GM23338 (cell line): ENCODE data around the gene NGEF. TPM values are rescaled to one million over a fixed set of nuclear protein-coding genes. Genes with fewer than 3 reads are reported as not detected.

Experiments used
- ATAC-seq: fragments of 200-7000 bp; cut with Tn5 transposase; 3 replicates; pipeline ENCODE4 v1.9.1; 2020
- DNase-seq: peaks from one replicate; pipeline ENCODE4 v3.0.0-alpha.2; 2015; ENCODE audit warnings: low spot score
- H2AFZ ChIP-seq: fragments of 200-600 bp; sonication (generic); 2 replicates; pipeline ENCODE4 v1.8.0; 2016; ENCODE audit warnings: antibody characterized with exemption, mild to moderate bottlenecking, moderate library complexity
- H3F3A ChIP-seq: fragments of 200-600 bp; sonication (generic); replicated peaks from 2 replicates; pipeline ENCODE4 v1.8.0; 2017; ENCODE audit warnings: antibody characterized with exemption, mixed run types, low read depth
- H3K27ac ChIP-seq: fragments of 200-600 bp; sonication (generic); 2 replicates; pipeline ENCODE4 v1.6.1; 2016; ENCODE audit warnings: low read depth
- H3K27me3 ChIP-seq: fragments of 200-600 bp; sonication (generic); 2 replicates; pipeline ENCODE4 v1.8.0; 2016; ENCODE audit warnings: mild to moderate bottlenecking, mixed run types, moderate library complexity; ENCODE audit not compliant: insufficient read depth
- H3K36me3 ChIP-seq: fragments of 200-600 bp; sonication (generic); 2 replicates; pipeline ENCODE4 v1.8.0; 2016; ENCODE audit warnings: mild to moderate bottlenecking; ENCODE audit not compliant: insufficient read depth
- H3K4me1 ChIP-seq: fragments of 200-600 bp; sonication (generic); 2 replicates; pipeline ENCODE4 v1.8.0; 2016; ENCODE audit warnings: mild to moderate bottlenecking, moderate library complexity; ENCODE audit not compliant: insufficient read depth
- H3K4me2 ChIP-seq: fragments of 200-600 bp; sonication (generic); 2 replicates; pipeline ENCODE4 v1.7.1; 2017; ENCODE audit warnings: mixed run types
- H3K4me3 ChIP-seq: fragments of 200-600 bp; sonication (generic); 2 replicates; pipeline ENCODE4 v1.6.1; 2016; ENCODE audit warnings: mixed run types
- H3K79me2 ChIP-seq: fragments of 200-600 bp; sonication (generic); replicated peaks from 2 replicates; pipeline ENCODE4 v1.8.0; 2017; ENCODE audit warnings: mild to moderate bottlenecking; ENCODE audit not compliant: insufficient read depth
- H3K9me2 ChIP-seq: fragments of 200-600 bp; sonication (generic); 2 replicates; pipeline ENCODE4 v1.8.0; 2017; ENCODE audit not compliant: insufficient read depth
- H4K20me1 ChIP-seq: fragments of 200-600 bp; sonication (generic); replicated peaks from 2 replicates; pipeline ENCODE4 v1.8.0; 2017; ENCODE audit warnings: mild to moderate bottlenecking; ENCODE audit not compliant: insufficient read depth
- H3K27ac Mint-ChIP-seq: 2 replicates; pipeline ENCODE4 v1.8.0; 2020; ENCODE audit warnings: inconsistent platforms, mild to moderate bottlenecking, moderate library complexity, mixed read lengths
- H3K27me3 Mint-ChIP-seq: 3 replicates; pipeline ENCODE4 v1.8.0; 2022; ENCODE audit warnings: low read depth, mild to moderate bottlenecking, moderate library complexity, mixed read lengths, inconsistent platforms; ENCODE audit not compliant: insufficient read depth, poor library complexity
- H3K36me3 Mint-ChIP-seq: 3 replicates; pipeline ENCODE4 v1.8.0; 2021; ENCODE audit warnings: low read depth, mild to moderate bottlenecking, inconsistent platforms, moderate library complexity, mixed read lengths
- H3K4me1 Mint-ChIP-seq: 3 replicates; pipeline ENCODE4 v1.8.0; 2020; ENCODE audit warnings: mild to moderate bottlenecking, inconsistent platforms, mixed read lengths
- H3K4me3 Mint-ChIP-seq: 3 replicates; pipeline ENCODE4 v1.8.0; 2021; ENCODE audit warnings: moderate library complexity, mild to moderate bottlenecking, inconsistent platforms, mixed read lengths
- H3K9me3 Mint-ChIP-seq: 3 replicates; pipeline ENCODE4 v1.8.0; 2020; ENCODE audit warnings: moderate library complexity, mild to moderate bottlenecking, inconsistent platforms, mixed read lengths
- CREB1 ChIP-seq: fragments of 250-450 bp; sonication (Bioruptor Pico); IDR thresholded peaks from 2 replicates; pipeline ENCODE4 v1.5.0; 2020; ENCODE audit warnings: low read depth, mild to moderate bottlenecking, moderate library complexity
- CTCF ChIP-seq, 2 experiments: fragments of 200-600 bp in 1 of 2; sonication (generic) in 1 of 2; conservative IDR thresholded peaks; 2 replicates each; pipeline versions ENCODE4 v1.5.1 to v1.6.1; 2016 to 2017; ENCODE audit warnings: antibody characterized with exemption in 2 of 2, low read depth in 2 of 2, mild to moderate bottlenecking in 2 of 2, moderate library complexity in 1 of 2
- ETS1 ChIP-seq: IDR thresholded peaks from 2 replicates; pipeline ENCODE4 v1.6.1; 2016; ENCODE audit warnings: antibody characterized with exemption
- EZH2phosphoT487 ChIP-seq: fragments of 200-600 bp; sonication (generic); IDR thresholded peaks from one replicate; pipeline ENCODE4 v1.8.1; 2018; ENCODE audit warnings: antibody characterized with exemption; ENCODE audit not compliant: unreplicated experiment
- JUNB ChIP-seq: IDR thresholded peaks from one replicate; pipeline ENCODE4 v1.6.1; 2016; ENCODE audit warnings: antibody characterized with exemption; ENCODE audit not compliant: unreplicated experiment
- NANOG ChIP-seq: IDR thresholded peaks from 2 replicates; pipeline ENCODE4 v1.6.1; 2016; ENCODE audit warnings: antibody characterized with exemption, borderline replicate concordance
- POLR2AphosphoS5 ChIP-seq: IDR thresholded peaks from 2 replicates; pipeline ENCODE4 v1.6.1; 2016; ENCODE audit warnings: antibody characterized with exemption, low read depth
- REST ChIP-seq: IDR thresholded peaks from one replicate; pipeline ENCODE4 v1.6.1; 2018; ENCODE audit warnings: antibody characterized with exemption; ENCODE audit not compliant: unreplicated experiment
- ZNF331 ChIP-seq: fragments of 250-450 bp; sonication (Bioruptor Pico); IDR thresholded peaks from 2 replicates; pipeline ENCODE4 v1.5.0; 2020; ENCODE audit warnings: low read depth, mild to moderate bottlenecking, moderate library complexity
- polyA plus RNA-seq: library from polyadenylated mRNA; unstranded; fragments of >200 nt; fragmentation: Nextera tagmentation; extraction: Ambion mirVana; gene quantifications from 2 replicates; pipeline ENCODE4 v1.2.1, GENCODE V29; 2016
- total RNA-seq: library from RNA; depleted of rRNA; stranded (reverse); fragments of >200 nt; shearing (Covaris generic); gene quantifications from 2 replicates; pipeline ENCODE4 v1.2.3, GENCODE V29; 2014

NGEF gene
- total and polyA plus RNA-seq, 2 experiments from 2014 or later, result 1.8 to 5.4 TPM

DNA sequence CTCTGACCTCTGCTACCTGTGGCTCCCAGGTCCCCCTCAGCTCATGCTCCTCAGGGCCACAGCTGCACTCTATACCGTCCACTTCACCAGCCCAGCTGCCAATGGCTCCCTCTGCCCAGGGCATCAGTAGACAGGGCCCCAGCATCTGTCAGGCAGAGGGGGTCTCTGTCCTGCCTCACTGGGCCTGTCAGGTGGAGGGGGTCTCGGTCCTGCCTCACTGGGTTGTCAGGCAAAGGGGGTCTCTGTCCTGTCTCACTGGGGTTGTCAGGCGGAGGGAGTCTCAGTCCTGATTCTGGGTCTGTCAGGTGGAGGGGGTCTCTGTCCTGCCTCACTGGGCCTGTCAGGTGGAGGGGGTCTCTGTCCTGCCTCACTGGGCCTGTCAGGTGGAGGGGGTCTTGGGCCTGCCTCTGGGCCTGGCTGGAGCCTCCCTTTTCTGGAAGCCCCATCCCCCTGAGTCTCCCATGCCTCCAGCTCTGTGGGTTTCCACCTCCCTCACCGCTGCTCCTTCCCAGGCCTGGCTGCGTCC, 123.1 kb downstream of the NGEF start:
- Histone ChIP-seq H3K27me3 (no peaks in the 10 kb centered on the region), H4K20me1 (no peaks in the 10 kb centered on the region), H3F3A (no peaks in the 10 kb centered on the region; the same call in 1 of the 2 replicates), H3K9me2 (no peaks in the 10 kb centered on the region), H3K4me3 (no peak overlapping the region), H3K79me2 (no peaks in the 10 kb centered on the region), H3K27ac (no peak overlapping the region), H3K4me1 (peaks cover 6% of the 10 kb centered on the region; the same call in 1 of the 2 replicates), H3K4me2 (no peak overlapping the region), H3K36me3 (no peaks in the 10 kb centered on the region), H2AFZ (no peak overlapping the region)
- TF ChIP-seq POLR2AphosphoS5 (no peak), EZH2phosphoT487 (no peak), CREB1 (CRISPR knock-in tag) (no peak), NANOG (no peak), REST (no peak), ETS1 (no peak), ZNF331 (CRISPR knock-in tag) (no peak)
- Mint-ChIP-seq H3K27ac (no peak overlapping the region), H3K36me3 (no peaks in the 10 kb centered on the region; the same call in 2 of the 3 replicates), H3K27me3 (peaks cover 10% of the 10 kb centered on the region), H3K9me3 (no peaks in the 10 kb centered on the region; the same call in 2 of the 3 replicates), H3K4me1 (peaks cover 36% of the 10 kb centered on the region), H3K4me3 (no peak overlapping the region)
- ATAC-seq, result no peak
- DNase-seq, result no peak

- no peak for DNase-seq
- no peak for TF ChIP-seq CTCF (conservative IDR thresholded peaks at IDR 0.05; ENCODE audit: low read depth in 2 of 2)
- no peak for TF ChIP-seq NANOG
- TF ChIP-seq JUNB, result no peak
- no peak overlapping the region for H3K4me3 ChIP-seq
- H3K9me2 ChIP-seq, result no peaks in the 10 kb centered on the region
- H4K20me1 ChIP-seq, result no peaks in the 10 kb centered on the region
- no peaks in the 10 kb centered on the region for H3K27me3 ChIP-seq
- H2AFZ ChIP-seq, result no peak overlapping the region
- H3K9me3 Mint-ChIP-seq, result no peaks in the 10 kb centered on the region; the same call in 2 of the 3 replicates
- H3K4me3 Mint-ChIP-seq, result no peak overlapping the region
- no peaks in the 10 kb centered on the region for H3K36me3 ChIP-seq
- H3K4me1 Mint-ChIP-seq, result peaks cover 36% of the 10 kb centered on the region
- H3K4me2 ChIP-seq, result no peak overlapping the region
- ATAC-seq, result no peak
- H3K27ac ChIP-seq, result no peak overlapping the region
- no peak overlapping the region for H3K27ac Mint-ChIP-seq
- no peaks in the 10 kb centered on the region; the same call in 2 of the 3 replicates for H3K36me3 Mint-ChIP-seq
- H3K4me1 ChIP-seq, result peaks cover 6% of the 10 kb centered on the region; the same call in 1 of the 2 replicates
- H3F3A ChIP-seq, result no peaks in the 10 kb centered on the region; the same call in 1 of the 2 replicates
- peaks cover 10% of the 10 kb centered on the region for H3K27me3 Mint-ChIP-seq
- H3K79me2 ChIP-seq, result no peaks in the 10 kb centered on the region
These were observed 124.1 kb downstream of the NGEF start for GRCh38 chr2:232888839-232889529.
